ENCODE data around the gene CLDN34.

Gene CLDN34

DNA sequence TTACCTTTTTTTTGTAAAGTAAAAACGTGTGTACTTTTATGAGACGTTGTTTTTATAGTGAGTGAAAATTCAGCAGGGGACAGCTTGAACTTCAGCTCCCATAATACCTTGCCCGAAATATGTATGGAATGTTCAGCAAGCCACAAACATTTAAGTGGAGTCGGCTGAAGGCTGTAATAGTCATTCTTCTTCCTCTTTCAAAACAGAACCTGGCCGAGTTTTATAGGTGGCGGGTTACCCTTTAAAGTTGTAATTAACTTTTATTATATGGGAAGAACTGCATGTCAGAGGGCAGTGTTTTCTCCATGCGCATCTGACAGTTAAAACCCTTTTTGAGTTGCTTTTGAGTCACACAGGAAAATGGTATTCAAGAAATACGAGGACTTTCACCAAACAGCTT lies 50.7 kb downstream of the CLDN34 start:
- no peak for DNase-seq

Measured in GDM1 (cell line).